Measurements from ENCODE around the gene ANGPTL4. TPM values are rescaled to one million over a fixed set of nuclear protein-coding genes. Genes with fewer than 3 reads are reported as not detected.

ANGPTL4 gene
- polyA plus RNA-seq, 3 donors from 2014 or later: not detected

GRCh38 chr19:8393192-8393870, 29.4 kb downstream of the ANGPTL4 start:
- DNase-seq: no peak
- H3K36me3 Mint-ChIP-seq: no peaks in the 10 kb centered on the region
- no peaks in the 10 kb centered on the region for H3K9me3 Mint-ChIP-seq
- peaks cover 50 to 52% of the 10 kb centered on the region in 2 donors for H3K4me1 Mint-ChIP-seq
- peaks cover 3 to 7% (median 6%) of the 10 kb centered on the region in 3 donors for H3K27me3 Mint-ChIP-seq (ENCODE audit: low read depth in 3 of 3)
- peak overlapping the region in 3 of 5 donors; percentile 30 to 44 (median 38) for H3K4me3 Mint-ChIP-seq
- peak overlapping the region in 3 of 6 donors; percentile 34 to 48 (median 36) for H3K27ac Mint-ChIP-seq

- peaks cover 3 to 7% (median 6%) of the 10 kb centered on the region in 3 donors for H3K27me3 Mint-ChIP-seq (ENCODE audit: low read depth in 3 of 3)
- H3K27ac Mint-ChIP-seq: no peak overlapping the region
- H3K4me1 Mint-ChIP-seq: peaks cover 50 to 52% of the 10 kb centered on the region in 2 donors
- no peaks in the 10 kb centered on the region for H3K36me3 Mint-ChIP-seq
- DNase-seq: no peak
- no peaks in the 10 kb centered on the region for H3K9me3 Mint-ChIP-seq
- H3K4me3 Mint-ChIP-seq: no peak overlapping the region
Observed at GRCh38 chr19:8393871-8394250, 29.9 kb downstream of the ANGPTL4 start.

GRCh38 chr19:8395621-8396082, 31.7 kb downstream of the ANGPTL4 start:
- peaks cover 42 to 51% of the 10 kb centered on the region in 2 donors for H3K4me1 Mint-ChIP-seq
- H3K4me3 Mint-ChIP-seq: no peak overlapping the region
- H3K27me3 Mint-ChIP-seq (ENCODE audit: low read depth in 3 of 3): peaks cover 1 to 4% (median 4%) of the 10 kb centered on the region in 3 donors
- no peaks in the 10 kb centered on the region for H3K9me3 Mint-ChIP-seq
- no peaks in the 10 kb centered on the region for H3K36me3 Mint-ChIP-seq
- peak overlapping the region in 1 of 6 donors; percentile 67 for H3K27ac Mint-ChIP-seq
- no peak for DNase-seq

DNA sequence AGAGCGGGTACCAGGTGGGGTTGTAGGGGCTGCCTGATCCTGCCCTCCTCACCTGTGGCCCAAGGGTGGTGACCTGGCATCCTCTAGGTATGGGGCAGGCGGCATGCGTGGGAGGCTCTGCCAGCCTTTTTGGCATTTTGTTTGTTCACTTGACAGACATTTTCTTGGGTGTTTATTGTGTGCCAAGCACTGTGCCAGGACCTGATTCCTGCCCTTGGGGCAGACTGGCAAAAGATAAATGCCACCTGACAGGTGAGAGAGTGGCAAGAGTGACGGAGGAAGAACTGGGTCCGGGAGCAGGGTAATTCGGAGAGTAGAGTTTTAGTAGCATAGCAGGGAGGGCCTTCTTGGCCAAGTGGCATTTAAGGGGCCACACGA, 32.2 kb downstream of the ANGPTL4 start:
- H3K27ac Mint-ChIP-seq: peak overlapping the region in 5 of 6 donors; percentile 15 to 86 (median 65)
- no peaks in the 10 kb centered on the region for H3K9me3 Mint-ChIP-seq
- H3K4me1 Mint-ChIP-seq: peaks cover 38 to 47% of the 10 kb centered on the region in 2 donors
- H3K4me3 Mint-ChIP-seq: peak overlapping the region in 1 of 5 donors; percentile 5
- DNase-seq: no peak
- H3K27me3 Mint-ChIP-seq (ENCODE audit: low read depth in 3 of 3): peaks cover 1 to 4% (median 2%) of the 10 kb centered on the region in 3 donors
- no peaks in the 10 kb centered on the region for H3K36me3 Mint-ChIP-seq

DNA sequence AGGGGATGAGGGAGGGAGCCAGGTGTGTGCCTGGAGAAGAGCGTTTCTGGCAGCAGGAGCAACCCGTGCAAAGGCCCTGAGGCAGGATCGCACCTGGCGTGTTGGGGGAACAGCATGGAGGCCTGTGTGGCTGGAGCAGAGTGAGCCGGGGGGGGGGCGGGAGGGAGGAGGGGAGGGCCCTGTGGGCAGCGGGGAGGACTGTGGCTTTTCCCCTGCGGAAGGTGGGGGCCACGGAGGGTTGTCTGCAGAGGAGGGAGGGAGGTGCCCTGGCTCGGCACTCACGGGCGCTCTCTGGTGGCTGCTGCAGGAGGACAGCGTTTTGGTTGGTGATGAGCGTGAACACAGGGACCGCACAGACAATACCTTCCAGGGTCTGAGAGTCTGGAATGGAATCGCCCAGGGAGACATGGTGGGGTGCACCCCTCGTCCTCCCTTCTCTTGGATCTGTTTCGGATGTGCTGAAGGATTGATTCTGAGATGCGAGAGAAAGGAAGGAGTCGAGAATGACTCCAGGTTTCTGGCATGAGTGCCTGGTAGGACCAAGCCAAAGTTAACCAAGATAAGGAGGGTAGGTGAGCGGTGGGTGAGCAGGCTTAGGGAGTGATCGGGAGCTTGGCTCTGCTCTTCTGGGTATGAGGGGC, 32.7 kb downstream of the ANGPTL4 start:
- Mint-ChIP-seq H3K27ac (peak overlapping the region; percentile 45 to 86 (median 72)), H3K27me3 (ENCODE audit: low read depth in 3 of 3) (peaks cover 1 to 4% (median 2%) of the 10 kb centered on the region in 3 donors), H3K9me3 (no peaks in the 10 kb centered on the region), H3K4me1 (peaks cover 34 to 43% of the 10 kb centered on the region in 2 donors), H3K4me3 (peak overlapping the region in 2 of 5 donors; percentile 46 to 59), H3K36me3 (no peaks in the 10 kb centered on the region)
- DNase-seq: peak; percentile 68 to 76 (median 76)

- H3K27ac Mint-ChIP-seq: peak overlapping the region in 4 of 6 donors; percentile 26 to 75 (median 60)
- peaks cover 1 to 4% (median 2%) of the 10 kb centered on the region in 3 donors for H3K27me3 Mint-ChIP-seq (ENCODE audit: low read depth in 3 of 3)
- peak overlapping the region in 1 of 5 donors; percentile 59 for H3K4me3 Mint-ChIP-seq
- no peak for DNase-seq
- no peaks in the 10 kb centered on the region for H3K9me3 Mint-ChIP-seq
- H3K4me1 Mint-ChIP-seq: peaks cover 28 to 37% of the 10 kb centered on the region in 2 donors
- H3K36me3 Mint-ChIP-seq: no peaks in the 10 kb centered on the region
Observed at GRCh38 chr19:8397271-8397670, 33.3 kb downstream of the ANGPTL4 start.

DNA sequence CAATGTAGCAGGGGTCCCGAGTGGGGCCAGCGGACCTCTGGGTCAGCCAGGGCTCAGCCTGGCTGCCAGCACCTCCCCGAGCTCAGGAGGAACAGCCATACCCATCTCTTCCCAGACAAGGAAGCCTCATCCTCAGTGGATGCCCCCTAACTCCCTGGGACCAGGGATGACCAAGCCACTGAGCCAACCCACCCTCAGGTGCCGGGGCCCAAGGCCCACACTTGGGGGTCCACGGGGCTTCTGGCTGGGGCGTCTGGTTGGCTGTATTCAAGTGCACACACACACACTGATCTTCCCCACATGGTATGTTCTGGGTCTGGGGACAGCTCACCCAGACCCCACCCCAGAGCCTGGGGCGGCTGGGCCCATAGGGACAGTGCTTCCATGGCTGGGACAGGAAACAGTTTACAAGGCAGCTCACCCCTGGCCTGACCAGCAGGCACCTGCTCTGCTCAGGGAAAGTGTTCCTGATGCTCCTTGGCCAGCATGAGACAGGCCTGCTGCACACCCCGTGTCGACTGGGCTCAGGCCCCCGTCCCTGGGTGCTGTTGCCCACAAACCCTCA, 33.9 kb downstream of the ANGPTL4 start:
- H3K9me3 Mint-ChIP-seq: no peaks in the 10 kb centered on the region
- H3K4me3 Mint-ChIP-seq: no peak overlapping the region
- peaks cover 23 to 35% of the 10 kb centered on the region in 2 donors for H3K4me1 Mint-ChIP-seq
- no peaks in the 10 kb centered on the region for H3K36me3 Mint-ChIP-seq
- peaks cover 1 to 4% (median 2%) of the 10 kb centered on the region in 3 donors for H3K27me3 Mint-ChIP-seq (ENCODE audit: low read depth in 3 of 3)
- H3K27ac Mint-ChIP-seq: no peak overlapping the region
- DNase-seq: no peak

DNA sequence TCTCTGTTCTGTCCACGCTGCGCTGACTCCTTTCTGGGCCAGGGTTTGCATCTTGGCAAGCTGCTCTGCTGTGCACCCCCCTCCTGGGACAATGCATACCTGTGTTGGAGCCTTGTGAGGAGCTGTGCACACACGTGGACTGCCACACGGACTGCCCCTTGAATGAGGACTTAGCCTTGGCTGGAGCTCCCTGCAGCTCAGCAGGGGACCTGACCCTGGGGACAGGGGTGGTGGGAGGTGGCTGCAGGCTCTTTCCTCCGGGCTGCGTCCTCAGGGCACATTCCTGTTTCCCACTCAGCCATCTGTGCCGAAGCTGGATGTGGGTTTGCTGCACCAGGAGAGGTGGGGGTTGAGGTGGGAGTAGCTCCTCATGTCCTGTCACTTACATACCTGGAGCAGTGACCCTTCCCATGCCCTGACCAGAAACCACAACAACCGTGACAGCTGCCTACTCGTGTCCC, 34.4 kb downstream of the ANGPTL4 start:
- Mint-ChIP-seq H3K4me1 (peaks cover 18 to 32% of the 10 kb centered on the region in 2 donors), H3K9me3 (no peaks in the 10 kb centered on the region), H3K4me3 (no peak overlapping the region), H3K27me3 (ENCODE audit: low read depth in 3 of 3) (peaks cover 1 to 4% (median 2%) of the 10 kb centered on the region in 3 donors), H3K27ac (no peak overlapping the region), H3K36me3 (no peaks in the 10 kb centered on the region)
- DNase-seq: no peak

DNA sequence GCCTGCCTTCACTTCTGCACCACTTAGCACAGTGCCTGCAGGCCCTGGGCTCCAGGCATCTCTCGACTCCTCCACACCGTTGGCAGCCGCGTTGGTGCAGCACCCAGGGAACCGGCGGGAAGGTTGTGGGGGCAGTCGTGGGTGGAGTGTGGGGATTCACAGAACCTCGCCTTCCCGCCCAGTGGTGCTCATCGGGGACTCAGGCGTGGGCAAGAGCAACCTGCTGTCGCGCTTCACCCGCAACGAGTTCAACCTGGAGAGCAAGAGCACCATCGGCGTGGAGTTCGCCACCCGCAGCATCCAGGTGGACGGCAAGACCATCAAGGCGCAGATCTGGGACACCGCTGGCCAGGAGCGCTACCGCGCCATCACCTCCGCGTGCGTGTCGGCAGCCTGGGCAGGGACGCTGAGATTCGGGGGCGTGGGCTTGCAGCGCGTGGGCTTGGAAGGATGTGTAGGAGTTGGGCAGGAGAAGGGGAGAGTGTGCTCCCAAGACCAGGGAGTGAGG, 35.8 kb downstream of the ANGPTL4 start:
- no peak for DNase-seq
- Mint-ChIP-seq H3K4me3 (no peak overlapping the region), H3K9me3 (no peaks in the 10 kb centered on the region), H3K36me3 (peaks cover 0 to 3% (median 3%) of the 10 kb centered on the region in 3 donors), H3K27me3 (ENCODE audit: low read depth in 3 of 3) (peaks cover 1 to 4% (median 2%) of the 10 kb centered on the region in 3 donors), H3K27ac (no peak overlapping the region), H3K4me1 (peaks cover 18 to 30% of the 10 kb centered on the region in 2 donors)

DNA sequence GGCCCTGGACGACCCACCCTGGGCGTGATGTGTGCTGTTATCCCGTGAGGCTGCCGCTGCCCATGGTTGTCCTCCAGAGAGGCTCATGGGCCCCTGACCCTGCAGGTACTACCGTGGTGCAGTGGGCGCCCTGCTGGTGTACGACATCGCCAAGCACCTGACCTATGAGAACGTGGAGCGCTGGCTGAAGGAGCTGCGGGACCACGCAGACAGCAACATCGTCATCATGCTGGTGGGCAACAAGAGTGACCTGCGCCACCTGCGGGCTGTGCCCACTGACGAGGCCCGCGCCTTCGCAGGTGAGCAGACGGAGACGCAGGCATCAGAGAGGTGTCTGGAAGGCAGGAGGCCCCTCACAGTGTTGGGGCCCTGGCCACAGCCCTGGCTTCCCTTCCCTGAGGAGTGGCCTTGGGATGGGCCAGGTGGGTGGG, 38.0 kb downstream of the ANGPTL4 start:
- H3K4me1 Mint-ChIP-seq: peaks cover 6 to 12% of the 10 kb centered on the region in 2 donors

DNA sequence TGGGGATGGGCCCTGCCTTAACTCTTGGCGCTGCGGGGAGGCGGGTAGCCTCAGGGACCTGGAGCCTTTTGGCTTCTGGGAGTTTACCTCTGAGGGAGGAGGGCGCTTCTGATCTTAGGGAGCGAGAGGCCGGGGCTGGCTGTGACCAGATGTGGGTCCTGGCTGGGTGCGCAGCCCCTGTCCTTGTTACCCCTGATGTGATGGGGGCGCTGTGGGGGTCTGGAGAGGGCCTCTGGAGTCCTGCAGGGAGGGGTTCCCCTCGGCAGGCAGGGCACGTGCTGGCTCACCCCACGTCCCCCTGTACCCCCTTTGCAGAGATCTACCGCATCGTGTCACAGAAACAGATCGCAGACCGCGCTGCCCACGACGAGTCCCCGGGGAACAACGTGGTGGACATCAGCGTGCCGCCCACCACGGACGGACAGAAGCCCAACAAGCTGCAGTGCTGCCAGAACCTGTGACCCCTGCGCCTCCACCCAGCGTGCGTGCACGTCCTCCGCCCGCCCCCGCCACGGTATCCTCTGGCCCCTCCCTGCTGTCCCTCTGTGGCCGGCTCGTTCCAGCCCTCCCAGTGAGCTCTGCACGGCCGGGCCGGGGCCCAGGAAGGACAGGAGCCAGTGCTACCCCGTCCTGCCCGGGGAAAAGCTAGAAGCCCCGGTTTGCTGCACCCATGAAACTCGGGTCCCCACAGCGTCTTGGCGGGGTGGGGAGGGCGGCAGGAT, 39.3 kb downstream of the ANGPTL4 start:
- DNase-seq: no peak
- no peaks in the 10 kb centered on the region for H3K9me3 Mint-ChIP-seq
- H3K36me3 Mint-ChIP-seq: peaks cover 0 to 3% (median 3%) of the 10 kb centered on the region in 3 donors
- peaks cover 0 to 6% (median 1%) of the 10 kb centered on the region in 3 donors for H3K27me3 Mint-ChIP-seq (ENCODE audit: low read depth in 3 of 3)
- H3K4me1 Mint-ChIP-seq: peaks cover 0 to 5% of the 10 kb centered on the region in 2 donors
- no peak overlapping the region for H3K27ac Mint-ChIP-seq
- no peak overlapping the region for H3K4me3 Mint-ChIP-seq

More for the DNA sequence above, 38.0 kb downstream of the ANGPTL4 start:
- H3K36me3 Mint-ChIP-seq: peaks cover 0 to 3% (median 3%) of the 10 kb centered on the region in 3 donors
- H3K9me3 Mint-ChIP-seq: no peaks in the 10 kb centered on the region
- no peak for DNase-seq
- no peak overlapping the region for H3K4me3 Mint-ChIP-seq
- H3K27ac Mint-ChIP-seq: no peak overlapping the region
- peaks cover 0 to 7% (median 1%) of the 10 kb centered on the region in 3 donors for H3K27me3 Mint-ChIP-seq (ENCODE audit: low read depth in 3 of 3)

DNA sequence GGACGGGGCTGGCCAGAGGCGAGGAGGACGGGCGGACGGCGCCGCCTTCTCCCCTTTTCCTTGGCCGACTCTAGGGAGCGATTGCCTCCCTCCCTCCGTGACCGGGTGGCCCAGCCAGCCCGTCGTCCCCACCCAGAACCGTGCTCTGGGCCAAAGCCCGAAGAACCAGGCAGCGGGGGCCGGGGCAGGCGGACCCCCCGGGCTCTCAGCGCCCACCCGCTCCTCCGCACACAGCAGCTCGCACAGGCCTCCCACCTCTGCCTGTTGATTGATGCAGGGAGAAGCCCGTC, 39.8 kb downstream of the ANGPTL4 start:
- no peak overlapping the region for H3K27ac Mint-ChIP-seq
- no peak overlapping the region for H3K4me3 Mint-ChIP-seq
- no peak for DNase-seq
- no peaks in the 10 kb centered on the region for H3K9me3 Mint-ChIP-seq
- H3K36me3 Mint-ChIP-seq: peaks cover 0 to 3% (median 3%) of the 10 kb centered on the region in 3 donors
- peaks cover 0 to 5% of the 10 kb centered on the region in 2 donors for H3K4me1 Mint-ChIP-seq
- peaks cover 0 to 6% (median 1%) of the 10 kb centered on the region in 3 donors for H3K27me3 Mint-ChIP-seq (ENCODE audit: low read depth in 3 of 3)

DNA sequence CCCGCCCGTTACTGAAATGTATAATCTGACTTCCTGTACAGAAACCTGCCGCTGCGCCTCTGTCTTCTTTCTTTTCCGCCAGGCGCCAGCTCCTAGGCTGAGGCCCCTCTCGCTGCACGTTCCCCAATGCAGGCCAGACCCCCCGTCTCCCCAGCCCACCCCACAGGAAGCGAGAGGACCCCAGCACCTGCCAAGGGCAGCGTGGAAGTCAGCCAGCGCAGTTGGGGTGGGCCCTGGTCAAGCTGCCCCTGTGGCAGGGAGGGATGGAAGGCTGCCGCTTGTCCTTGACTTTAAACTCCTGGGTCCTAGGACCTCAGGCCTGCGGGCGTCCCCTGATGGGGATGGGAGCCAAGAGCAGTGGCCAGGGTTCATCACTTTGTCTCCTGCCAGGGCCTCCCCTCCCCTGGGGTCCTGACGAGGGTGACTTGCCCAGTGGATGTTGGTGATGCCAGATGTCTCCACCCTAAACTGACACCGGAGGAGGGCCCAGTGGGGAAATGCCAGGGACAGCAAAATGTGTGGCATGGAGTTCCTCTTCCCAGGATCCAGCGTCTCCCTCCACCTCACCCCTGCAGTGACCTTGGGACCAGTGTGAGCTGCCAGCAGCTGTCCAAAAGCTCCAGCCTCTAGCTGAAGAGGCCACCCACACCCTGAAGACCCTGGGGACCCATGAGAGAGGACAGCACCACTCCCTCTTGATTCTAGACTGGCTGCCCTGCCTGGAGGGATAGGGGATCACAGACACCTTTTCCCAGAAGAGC, 40.6 kb downstream of the ANGPTL4 start:
- no peak for DNase-seq
- Mint-ChIP-seq H3K4me3 (no peak overlapping the region), H3K27me3 (ENCODE audit: low read depth in 3 of 3) (peaks cover 0 to 6% (median 1%) of the 10 kb centered on the region in 3 donors), H3K9me3 (no peaks in the 10 kb centered on the region), H3K36me3 (peaks cover 0 to 3% (median 3%) of the 10 kb centered on the region in 3 donors), H3K4me1 (peaks cover 0 to 5% of the 10 kb centered on the region in 2 donors), H3K27ac (no peak overlapping the region)
